ENCODE data around the gene TEK. TPM values are rescaled to one million over a fixed set of nuclear protein-coding genes. Genes with fewer than 3 reads are reported as not detected.

TEK gene
- total RNA-seq, 1 donor from 2014 or later = 2.3 TPM

DNA sequence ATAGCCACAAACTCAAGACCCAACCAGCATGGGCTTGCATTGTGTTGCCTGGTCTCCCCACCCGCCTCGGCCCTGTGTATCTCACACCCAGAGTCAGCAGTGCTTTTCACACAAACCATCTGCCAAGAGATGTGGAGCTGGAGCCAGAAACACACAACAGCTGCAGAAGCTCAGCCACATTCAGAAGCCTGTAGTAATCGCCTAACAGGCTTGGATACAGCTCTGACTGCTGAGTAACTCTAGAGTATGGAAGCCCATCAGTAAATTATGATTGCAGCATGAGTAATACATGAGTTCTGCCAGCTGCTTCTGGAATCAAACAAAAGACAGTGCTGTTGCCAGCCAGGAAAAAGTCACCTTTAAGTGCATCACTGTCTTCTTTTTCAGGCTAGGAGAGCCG, 16.0 kb downstream of the TEK start:
- H3K36me3 Mint-ChIP-seq (ENCODE audit: low read depth, unreplicated experiment) = no peaks in the 10 kb centered on the region
- H3K27ac ChIP-seq (ENCODE audit: low read depth, low read length) = peak overlapping the region; percentile 73
- H4K20me1 ChIP-seq (ENCODE audit: insufficient read depth, low read length) = no peaks in the 10 kb centered on the region
- H3K27me3 Mint-ChIP-seq (ENCODE audit: low read depth, unreplicated experiment) = no peaks in the 10 kb centered on the region
- H3K27ac Mint-ChIP-seq (ENCODE audit: unreplicated experiment) = peak overlapping the region; percentile 72
- no peak overlapping the region for H3K4me3 Mint-ChIP-seq (ENCODE audit: unreplicated experiment)
- H3K79me2 ChIP-seq (ENCODE audit: insufficient read depth, low read length) = no peaks in the 10 kb centered on the region
- H3K36me3 ChIP-seq (ENCODE audit: insufficient read depth, low read length) = no peaks in the 10 kb centered on the region
- no peaks in the 10 kb centered on the region for H3K9me3 ChIP-seq (ENCODE audit: insufficient read depth, low read depth, low read length)
- TF ChIP-seq, protein P1, sequence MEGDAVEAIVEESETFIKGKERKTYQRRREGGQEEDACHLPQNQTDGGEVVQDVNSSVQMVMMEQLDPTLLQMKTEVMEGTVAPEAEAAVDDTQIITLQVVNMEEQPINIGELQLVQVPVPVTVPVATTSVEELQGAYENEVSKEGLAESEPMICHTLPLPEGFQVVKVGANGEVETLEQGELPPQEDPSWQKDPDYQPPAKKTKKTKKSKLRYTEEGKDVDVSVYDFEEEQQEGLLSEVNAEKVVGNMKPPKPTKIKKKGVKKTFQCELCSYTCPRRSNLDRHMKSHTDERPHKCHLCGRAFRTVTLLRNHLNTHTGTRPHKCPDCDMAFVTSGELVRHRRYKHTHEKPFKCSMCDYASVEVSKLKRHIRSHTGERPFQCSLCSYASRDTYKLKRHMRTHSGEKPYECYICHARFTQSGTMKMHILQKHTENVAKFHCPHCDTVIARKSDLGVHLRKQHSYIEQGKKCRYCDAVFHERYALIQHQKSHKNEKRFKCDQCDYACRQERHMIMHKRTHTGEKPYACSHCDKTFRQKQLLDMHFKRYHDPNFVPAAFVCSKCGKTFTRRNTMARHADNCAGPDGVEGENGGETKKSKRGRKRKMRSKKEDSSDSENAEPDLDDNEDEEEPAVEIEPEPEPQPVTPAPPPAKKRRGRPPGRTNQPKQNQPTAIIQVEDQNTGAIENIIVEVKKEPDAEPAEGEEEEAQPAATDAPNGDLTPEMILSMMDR (IDR thresholded peaks at IDR 0.05; ENCODE audit: insufficient read depth, low read depth, low read length) = no peak
- TF ChIP-seq EZH2 (IDR thresholded peaks at IDR 0.05; ENCODE audit: insufficient read depth, low read length) = no peak
- H3K4me3 ChIP-seq (ENCODE audit: insufficient read depth, low read depth, low read length) = no peak overlapping the region
- H3K9me3 Mint-ChIP-seq (ENCODE audit: unreplicated experiment) = peaks cover 2% of the 10 kb centered on the region
- DNase-seq (ENCODE audit: low read depth) = peak; percentile 99
- H3K4me2 ChIP-seq (ENCODE audit: low read length) = peak overlapping the region; percentile 62
- peaks cover 25% of the 10 kb centered on the region for H3K4me1 Mint-ChIP-seq (ENCODE audit: low read depth, unreplicated experiment)
- no peaks in the 10 kb centered on the region for H3K27me3 ChIP-seq (ENCODE audit: insufficient read depth, low read length)
- H3K4me1 ChIP-seq (ENCODE audit: insufficient read depth, low read length) = peaks cover 25% of the 10 kb centered on the region
- peak; percentile 93 for FAIRE-seq
- peak overlapping the region; percentile 32 for H3K9ac ChIP-seq (ENCODE audit: low read length)
- no peak overlapping the region for H2AFZ ChIP-seq (ENCODE audit: low read depth, low read length)

GRCh38 chr9:27125936-27126335, 16.9 kb downstream of the TEK start:
- Mint-ChIP-seq H3K27me3 (ENCODE audit: low read depth, unreplicated experiment) (no peaks in the 10 kb centered on the region), H3K36me3 (ENCODE audit: low read depth, unreplicated experiment) (no peaks in the 10 kb centered on the region), H3K9me3 (ENCODE audit: unreplicated experiment) (peaks cover 2% of the 10 kb centered on the region), H3K4me1 (ENCODE audit: low read depth, unreplicated experiment) (peaks cover 25% of the 10 kb centered on the region), H3K4me3 (ENCODE audit: unreplicated experiment) (no peak overlapping the region), H3K27ac (ENCODE audit: unreplicated experiment) (no peak overlapping the region)
- no peaks in the 10 kb centered on the region for H3K79me2 ChIP-seq (ENCODE audit: insufficient read depth, low read length)
- no peak overlapping the region for H3K4me2 ChIP-seq (ENCODE audit: low read length)
- no peaks in the 10 kb centered on the region for H3K27me3 ChIP-seq (ENCODE audit: insufficient read depth, low read length)
- peaks cover 25% of the 10 kb centered on the region for H3K4me1 ChIP-seq (ENCODE audit: insufficient read depth, low read length)
- no peaks in the 10 kb centered on the region for H3K36me3 ChIP-seq (ENCODE audit: insufficient read depth, low read length)
- no peak overlapping the region for H2AFZ ChIP-seq (ENCODE audit: low read depth, low read length)
- FAIRE-seq (no peak), DNase-seq (ENCODE audit: low read depth) (peak; percentile 58)
- H3K9ac ChIP-seq (ENCODE audit: low read length) = no peak overlapping the region
- H3K27ac ChIP-seq (ENCODE audit: low read depth, low read length) = peak overlapping the region; percentile 73
- TF ChIP-seq, protein P1 (IDR thresholded peaks at IDR 0.05; ENCODE audit: insufficient read depth, low read depth, low read length) = no peak
- TF ChIP-seq EZH2 (IDR thresholded peaks at IDR 0.05; ENCODE audit: insufficient read depth, low read length) = no peak
- no peaks in the 10 kb centered on the region for H3K9me3 ChIP-seq (ENCODE audit: insufficient read depth, low read depth, low read length)
- no peak overlapping the region for H3K4me3 ChIP-seq (ENCODE audit: insufficient read depth, low read depth, low read length)
- no peaks in the 10 kb centered on the region for H4K20me1 ChIP-seq (ENCODE audit: insufficient read depth, low read length)

- H3K4me2 ChIP-seq (ENCODE audit: low read length) = no peak overlapping the region
- Mint-ChIP-seq H3K4me3 (ENCODE audit: unreplicated experiment) (no peak overlapping the region), H3K4me1 (ENCODE audit: low read depth, unreplicated experiment) (peaks cover 25% of the 10 kb centered on the region), H3K27ac (ENCODE audit: unreplicated experiment) (no peak overlapping the region), H3K9me3 (ENCODE audit: unreplicated experiment) (peaks cover 2% of the 10 kb centered on the region), H3K27me3 (ENCODE audit: low read depth, unreplicated experiment) (no peaks in the 10 kb centered on the region), H3K36me3 (ENCODE audit: low read depth, unreplicated experiment) (no peaks in the 10 kb centered on the region)
- H3K79me2 ChIP-seq (ENCODE audit: insufficient read depth, low read length) = no peaks in the 10 kb centered on the region
- FAIRE-seq = no peak
- H3K27ac ChIP-seq (ENCODE audit: low read depth, low read length) = no peak overlapping the region
- H4K20me1 ChIP-seq (ENCODE audit: insufficient read depth, low read length) = no peaks in the 10 kb centered on the region
- no peaks in the 10 kb centered on the region for H3K9me3 ChIP-seq (ENCODE audit: insufficient read depth, low read depth, low read length)
- H3K36me3 ChIP-seq (ENCODE audit: insufficient read depth, low read length) = no peaks in the 10 kb centered on the region
- H3K9ac ChIP-seq (ENCODE audit: low read length) = no peak overlapping the region
- H3K27me3 ChIP-seq (ENCODE audit: insufficient read depth, low read length) = no peaks in the 10 kb centered on the region
- H3K4me1 ChIP-seq (ENCODE audit: insufficient read depth, low read length) = peaks cover 25% of the 10 kb centered on the region
- H2AFZ ChIP-seq (ENCODE audit: low read depth, low read length) = no peak overlapping the region
- TF ChIP-seq EZH2 (IDR thresholded peaks at IDR 0.05; ENCODE audit: insufficient read depth, low read length) = no peak
- TF ChIP-seq, protein P1 (IDR thresholded peaks at IDR 0.05; ENCODE audit: insufficient read depth, low read depth, low read length) = no peak
- DNase-seq (ENCODE audit: low read depth) = no peak
- H3K4me3 ChIP-seq (ENCODE audit: insufficient read depth, low read depth, low read length) = no peak overlapping the region
These were observed 17.6 kb downstream of the TEK start for GRCh38 chr9:27126670-27127069.
